Stimulated activated CD8-positive, alpha-beta memory T cell treated with anti-CD3 and anti-CD28 coated beads, Interleukin-4, amount 100 ng/mL, for 1 hour (primary cell): ENCODE results near the gene HADH.
A peak's percentile ranks its signal among the peaks of the same experiment; 100 is the strongest.
"Not testable (repeated sequence)": the region's sequence is repeated elsewhere in the genome, so short reads cannot be mapped to it uniquely, and the experiment has no call there.

Experiments
- DNase-seq, 2 donors: peaks; one replicate each; pipeline ENCODE4 v3.0.0-alpha.2; 2020; ENCODE audit warnings: low read depth in 2 of 2, low spot score in 1 of 2

The HADH gene

DNA sequence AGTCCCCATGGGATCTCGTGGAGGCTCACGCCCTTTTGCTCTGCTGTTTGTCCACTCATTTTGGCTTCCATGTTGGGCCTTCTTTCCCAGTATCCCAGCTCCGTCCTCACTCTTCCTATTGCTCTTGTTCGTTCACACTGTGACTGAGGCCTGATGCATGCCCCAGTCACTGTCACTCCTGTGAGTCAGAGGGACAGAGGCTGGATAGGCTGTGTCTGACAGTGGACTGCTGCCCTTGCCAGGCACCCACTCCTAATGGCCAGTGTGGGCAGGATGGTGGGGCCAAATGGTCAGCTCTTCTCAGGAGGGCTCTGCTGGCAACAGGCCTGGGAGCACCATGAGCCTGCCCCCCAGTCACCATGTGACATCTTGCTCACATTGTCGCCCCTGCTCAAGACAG is 40.0 kb downstream of the HADH start:
- no peak for DNase-seq

DNA sequence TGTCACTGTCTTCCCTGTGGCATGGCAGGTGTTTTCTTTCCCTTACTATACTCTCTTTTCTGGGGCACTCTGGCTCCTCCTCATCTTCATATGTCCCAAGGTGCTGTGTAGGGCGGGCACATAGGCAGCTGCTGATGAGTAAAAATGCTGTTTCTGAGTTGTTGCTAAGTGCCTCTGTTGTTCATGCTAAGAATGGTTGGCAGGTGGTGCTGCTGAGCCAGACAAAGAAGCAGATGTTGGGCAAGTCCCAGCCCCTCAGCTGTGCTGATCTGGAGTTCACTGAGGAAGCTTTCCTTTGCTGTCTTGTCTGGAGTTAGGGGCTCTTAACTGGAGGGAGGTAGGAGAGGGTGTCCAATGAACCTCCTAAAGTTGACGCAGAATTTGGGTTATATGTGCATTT is 40.6 kb downstream of the HADH start:
- DNase-seq: peak in 1 of 2 donors; percentile 42

DNA sequence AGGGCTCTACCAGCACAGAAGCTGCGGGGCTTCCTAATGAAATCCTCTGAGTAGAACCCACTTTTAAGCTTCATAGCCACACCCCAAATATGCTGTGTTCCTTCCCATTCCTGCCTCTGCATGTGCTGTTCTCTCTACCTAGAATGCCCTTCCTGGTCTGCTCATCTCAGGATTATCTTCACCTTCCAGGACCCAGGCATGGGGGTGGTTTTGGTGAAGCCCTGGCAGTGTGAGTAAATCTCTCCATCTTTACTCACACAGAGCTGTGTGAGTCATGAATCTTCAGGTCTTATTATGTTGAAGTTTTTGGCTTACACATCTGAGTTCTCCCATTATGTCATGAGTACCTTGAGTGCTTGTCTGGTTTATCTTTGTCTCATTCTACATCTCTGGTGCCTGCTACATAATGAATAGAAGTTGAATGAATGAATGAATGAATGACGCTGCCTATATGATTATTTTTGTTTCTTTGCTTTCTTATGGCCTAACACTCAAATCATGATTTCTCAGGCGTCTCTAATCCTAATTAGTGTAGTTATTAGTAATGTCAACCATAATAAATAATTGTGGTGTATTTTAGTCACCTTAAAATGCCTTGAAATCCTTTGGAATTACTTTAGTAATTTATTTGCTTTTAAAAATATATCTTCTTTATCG is 41.9 kb downstream of the HADH start:
- no peak for DNase-seq

DNA sequence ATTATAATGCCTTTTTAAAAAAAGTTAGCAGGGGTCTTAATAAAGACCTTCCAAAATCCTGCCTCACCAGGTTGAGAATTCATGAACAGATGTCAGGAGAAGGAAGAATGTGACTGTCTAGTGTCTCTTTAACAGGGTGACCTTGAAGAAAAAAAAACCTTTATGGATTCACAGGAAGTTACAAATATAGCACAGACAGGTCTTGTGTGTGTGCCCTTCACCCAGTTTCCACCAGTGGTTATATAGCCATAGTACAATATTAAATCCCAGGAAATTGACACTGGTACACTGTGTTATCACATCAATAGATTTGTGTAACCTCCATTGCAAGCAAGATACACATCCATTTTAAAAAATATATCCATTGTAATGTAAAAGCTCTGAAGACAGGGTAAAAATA is 43.7 kb downstream of the HADH start:
- no peak for DNase-seq

DNA sequence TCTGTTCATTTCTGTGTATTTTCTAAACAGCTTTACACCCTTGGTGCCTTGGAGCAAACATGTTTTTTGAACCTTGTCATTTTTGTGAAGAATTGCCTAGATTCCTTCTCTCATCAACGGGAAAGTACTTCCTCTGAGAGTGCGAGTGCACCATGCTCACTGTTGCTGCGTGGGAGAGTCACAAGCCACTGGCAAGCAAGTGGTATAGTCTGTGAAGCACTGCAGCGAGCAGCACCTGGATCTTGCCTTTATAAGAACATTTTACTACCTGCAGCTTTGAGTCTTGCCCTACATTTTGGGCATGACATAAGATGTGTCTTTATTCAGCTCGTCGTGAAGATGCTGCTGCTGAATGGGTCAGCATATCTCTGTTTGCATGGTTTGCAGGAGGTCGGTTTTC is 44.9 kb downstream of the HADH start:
- no peak for DNase-seq

DNA sequence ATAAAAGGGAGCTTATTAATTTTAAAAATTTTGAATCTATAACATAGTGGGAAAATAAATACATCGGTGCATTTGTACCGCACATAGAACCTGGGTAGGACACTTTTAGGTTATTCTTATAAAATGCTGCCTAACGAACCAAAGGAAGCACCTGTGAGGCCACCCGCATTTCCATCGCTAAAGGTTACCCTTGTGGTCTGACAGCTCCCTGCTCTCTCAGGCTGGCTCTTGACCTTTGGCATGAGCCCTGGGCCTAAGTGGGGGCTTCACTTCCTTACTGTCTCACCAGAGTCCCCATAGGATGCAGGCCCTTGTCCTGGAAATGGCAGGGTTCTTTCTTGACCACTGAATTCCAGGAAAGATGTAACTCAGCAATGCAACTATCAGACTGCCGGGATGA is 46.0 kb downstream of the HADH start:
- no peak for DNase-seq

DNA sequence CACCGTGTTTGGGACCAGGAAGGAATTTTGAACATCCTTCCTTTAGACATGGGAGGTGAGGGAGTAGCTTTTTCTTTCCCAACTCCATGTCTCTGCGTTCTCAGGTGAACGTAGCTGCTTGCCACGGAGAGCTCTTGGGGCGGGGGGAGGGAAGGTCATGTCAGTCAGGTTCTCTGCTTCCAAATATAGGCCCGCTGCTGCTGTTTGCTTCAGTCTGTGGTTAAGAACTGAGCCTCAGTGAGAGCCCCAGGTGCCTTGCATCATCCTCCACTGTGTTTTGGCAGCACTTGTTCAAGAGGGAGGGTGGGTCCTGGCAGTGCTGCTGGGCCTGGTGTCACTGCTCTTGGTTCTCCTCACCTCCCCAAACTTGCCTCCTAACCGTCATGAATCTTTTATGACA is 46.5 kb downstream of the HADH start:
- DNase-seq: peak in 1 of 2 donors; percentile 25

DNA sequence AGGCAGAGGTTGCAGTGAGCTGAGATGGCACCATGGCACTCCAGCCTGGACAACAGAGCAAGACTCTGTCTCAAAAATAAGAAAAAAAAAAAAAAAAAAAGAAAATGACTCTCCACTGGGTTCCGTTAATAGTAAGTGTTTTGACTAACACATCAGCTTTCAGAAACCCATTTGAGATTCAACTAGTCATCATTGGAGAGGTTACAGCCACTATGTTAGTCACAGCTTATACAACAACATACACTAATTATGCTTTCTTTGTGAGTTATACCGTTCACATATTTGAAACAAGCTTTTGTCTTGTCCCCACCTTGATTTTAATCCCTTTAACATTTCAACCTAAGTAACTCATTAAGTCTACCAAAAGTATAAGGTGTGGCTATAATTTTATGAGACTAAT is 48.2 kb downstream of the HADH start:
- no peak for DNase-seq

DNA sequence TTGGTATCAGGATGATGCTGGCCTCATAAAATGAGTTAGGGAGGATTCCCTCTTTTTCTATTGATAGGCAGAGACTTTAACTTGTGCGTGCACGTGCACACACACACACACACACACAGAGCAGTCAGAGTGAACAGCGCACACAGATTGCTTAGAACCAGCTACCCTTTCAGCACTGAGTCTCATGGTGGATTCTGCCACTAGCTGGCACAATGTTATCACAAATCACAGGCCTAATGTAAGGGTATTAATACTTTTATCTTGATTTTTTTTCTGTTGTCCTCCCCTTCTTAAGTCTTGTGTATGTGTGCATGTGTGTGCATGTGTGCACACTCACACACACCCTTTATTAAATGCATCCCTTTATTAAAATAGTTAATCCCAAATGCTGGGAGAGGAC is 53.2 kb downstream of the HADH start:
- DNase-seq: no peak

DNA sequence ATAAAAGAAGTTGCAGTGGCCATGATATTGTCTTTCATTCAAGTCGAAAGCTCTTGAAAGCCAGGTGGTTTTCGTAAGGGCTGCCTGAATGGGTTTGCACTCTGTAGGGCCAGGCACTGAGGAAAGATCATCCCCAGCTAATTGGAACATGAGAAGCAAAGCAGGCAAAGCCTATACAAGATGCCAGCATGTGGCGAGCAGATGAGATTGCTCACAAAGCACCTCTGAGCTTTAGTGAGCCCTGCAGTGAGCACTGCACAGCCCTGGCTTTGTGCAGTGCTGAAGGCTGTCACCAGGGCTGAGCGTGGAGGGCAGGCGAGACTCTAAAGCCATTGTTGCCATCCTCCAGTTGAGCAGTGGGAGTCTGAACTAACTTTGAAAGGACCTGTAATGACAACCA is 53.8 kb downstream of the HADH start:
- no peak for DNase-seq

DNA sequence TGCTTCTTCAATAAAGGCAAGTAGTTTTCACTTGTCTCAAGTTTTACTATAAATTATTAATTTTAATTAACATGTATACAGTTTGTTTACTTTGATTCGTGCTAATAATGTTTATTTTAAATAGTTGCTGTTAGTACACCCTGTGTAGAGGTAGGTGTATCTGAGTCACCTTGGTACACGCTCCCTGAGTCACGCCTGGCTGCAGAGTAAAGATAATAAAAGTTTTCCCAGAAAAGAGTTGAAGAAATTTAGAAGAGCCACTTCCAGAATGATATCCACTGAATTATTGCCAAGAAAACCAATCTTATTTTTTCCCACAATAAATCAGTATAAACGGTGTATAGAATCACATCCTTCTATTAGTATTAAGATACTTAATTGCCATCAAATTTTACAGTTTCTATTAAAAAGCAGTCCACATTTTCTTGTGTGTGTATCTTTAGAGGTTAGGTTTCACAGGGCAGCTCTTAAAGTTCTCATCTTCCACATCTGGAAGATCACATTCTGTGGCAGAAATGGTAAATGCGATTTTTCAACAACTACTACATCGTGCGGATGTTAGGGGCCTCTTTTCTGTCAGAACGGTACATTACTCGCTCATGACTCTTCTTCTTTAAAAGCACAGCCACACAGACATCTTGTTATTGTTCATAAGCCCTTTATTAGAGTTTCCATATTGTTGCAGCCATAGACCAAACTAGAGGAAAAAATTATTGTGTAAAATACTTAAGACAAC is 55.4 kb downstream of the HADH start:
- DNase-seq: no peak

DNA sequence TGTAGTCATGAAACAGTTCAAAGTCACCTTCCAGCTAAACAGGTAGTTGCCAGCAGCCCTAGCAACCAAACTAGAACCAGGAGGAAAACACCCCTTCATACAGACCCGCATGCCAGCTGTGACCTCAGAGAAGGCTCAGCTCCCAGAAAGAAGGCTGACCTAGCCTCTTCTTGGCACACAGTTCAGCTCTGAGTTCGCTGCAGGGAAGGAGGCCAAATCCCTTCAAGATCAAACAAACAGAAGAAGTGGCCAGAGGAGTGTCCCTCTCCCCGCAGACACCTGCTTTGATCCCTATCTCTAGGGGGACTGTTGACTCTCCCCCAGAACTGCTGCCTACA is 56.0 kb downstream of the HADH start:
- no peak for DNase-seq

DNA sequence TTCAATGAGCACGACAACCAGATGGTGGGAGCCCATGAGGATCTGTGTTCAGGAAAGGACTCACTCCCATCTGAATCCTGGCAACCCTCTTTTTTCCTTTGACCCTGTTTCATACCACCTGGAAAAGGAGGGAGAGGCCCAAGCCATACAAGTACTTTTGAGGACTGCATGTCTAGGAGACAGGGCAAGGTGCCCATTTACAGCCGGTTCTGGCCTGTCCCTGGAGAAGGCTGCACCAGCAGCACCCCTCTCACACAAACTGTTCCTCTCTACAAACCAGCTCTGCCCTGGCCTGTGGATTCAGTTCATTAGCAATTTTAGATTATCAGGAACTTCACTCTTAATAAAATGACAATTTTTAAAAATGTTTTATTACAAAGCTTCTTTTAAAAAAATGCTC is 57.5 kb downstream of the HADH start:
- DNase-seq: no peak

DNA sequence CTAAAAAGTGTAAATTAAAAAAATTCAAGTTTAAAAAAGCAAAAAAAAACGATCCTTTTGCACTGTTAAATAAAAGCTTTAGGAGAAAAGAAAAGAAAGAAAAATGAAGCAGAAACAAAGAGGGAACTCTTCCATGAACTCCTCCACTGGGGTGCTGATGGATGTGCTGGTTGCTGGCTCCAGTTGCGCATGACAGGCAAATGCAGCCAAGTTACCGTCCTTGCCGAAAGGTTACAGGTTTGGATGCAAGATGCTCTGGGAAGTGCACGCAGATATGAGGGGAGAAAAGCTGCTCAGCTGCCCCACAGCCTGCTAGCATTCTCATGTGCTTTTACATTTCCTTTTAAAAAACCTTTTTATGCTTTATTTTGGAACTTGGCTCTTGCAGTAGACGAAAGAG is 58.5 kb downstream of the HADH start:
- no peak for DNase-seq

DNA sequence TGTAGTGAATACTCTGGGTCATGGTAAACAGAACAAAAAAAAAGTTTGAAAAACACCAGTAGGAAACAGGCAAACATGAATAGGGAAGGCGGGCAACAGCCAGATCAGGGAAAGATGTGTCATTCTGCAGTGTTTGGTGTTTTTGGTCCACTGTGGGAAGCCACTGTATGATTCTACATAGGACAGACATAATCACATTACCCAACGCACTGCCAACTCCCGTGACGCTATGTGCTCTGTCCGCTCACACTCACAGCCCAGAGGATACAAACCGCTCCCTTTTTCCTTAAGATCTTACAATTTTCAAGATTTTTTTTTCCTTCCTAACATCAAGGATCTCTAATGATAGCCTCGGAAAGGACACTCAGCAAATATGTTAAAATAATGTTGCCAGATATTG is 59.3 kb downstream of the HADH start:
- DNase-seq: no peak

DNA sequence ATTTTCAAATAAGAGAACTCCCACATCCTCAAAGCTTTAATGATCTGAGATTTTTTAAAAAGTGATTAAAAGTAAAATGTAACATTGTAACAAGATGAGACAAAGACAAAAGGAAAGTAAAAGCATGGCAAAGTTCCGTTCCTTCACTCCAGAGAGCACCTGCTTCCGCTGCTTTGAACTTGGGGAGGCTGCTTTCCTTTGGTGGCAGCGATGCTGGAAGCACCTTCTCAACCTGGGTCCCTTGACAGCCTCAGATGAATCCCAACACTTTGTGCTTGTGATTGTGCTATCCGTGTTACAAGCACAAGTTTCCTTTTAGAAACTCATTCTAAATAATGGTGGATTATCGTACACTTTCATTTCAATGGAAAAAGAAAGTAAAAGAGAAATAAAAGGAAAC is 59.7 kb downstream of the HADH start:
- DNase-seq: no peak

DNA sequence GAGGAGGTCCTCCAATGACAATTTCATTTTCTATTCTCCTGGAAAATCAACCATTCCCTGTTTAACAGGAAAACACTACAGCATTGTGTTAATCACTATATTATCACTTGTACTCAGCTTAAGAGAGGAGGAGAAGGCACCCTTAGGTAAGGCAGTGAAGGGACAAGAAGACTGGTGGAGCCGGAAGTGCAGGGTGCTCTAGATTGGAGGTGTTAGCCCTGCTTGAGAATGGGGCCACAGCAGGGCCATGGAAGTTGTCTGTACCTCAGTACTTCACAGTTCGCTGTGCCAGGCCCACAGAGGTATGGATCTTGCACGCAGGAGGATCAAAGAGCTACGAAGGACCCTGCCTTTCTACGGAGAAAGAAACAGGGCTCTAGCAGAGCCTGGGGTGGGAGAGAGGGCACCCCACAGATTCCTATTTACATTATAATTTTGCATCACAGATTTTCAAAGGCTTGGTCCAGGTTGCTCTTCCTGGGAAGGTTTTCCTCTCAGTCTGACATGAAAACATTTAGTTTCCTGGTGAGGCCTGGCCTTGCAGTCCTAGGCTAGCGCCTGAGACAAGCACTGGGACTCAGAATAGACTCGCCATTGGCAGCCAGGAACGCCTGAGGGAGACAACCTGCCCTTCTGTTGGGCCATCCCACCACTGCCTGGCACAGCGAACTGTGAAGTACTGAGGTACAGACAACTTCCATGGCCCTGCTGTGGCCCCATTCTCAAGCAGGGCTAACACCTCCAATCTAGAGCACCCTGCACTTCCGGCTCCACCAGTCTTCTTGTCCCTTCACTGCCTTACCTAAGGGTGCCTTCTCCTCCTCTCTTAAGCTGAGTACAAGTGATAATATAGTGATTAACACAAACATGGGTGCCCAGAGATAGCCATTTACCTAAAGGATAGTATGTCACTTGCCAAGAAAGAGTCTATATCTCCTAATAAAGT is 60.8 kb downstream of the HADH start:
- not testable (repeated sequence) for DNase-seq

DNA sequence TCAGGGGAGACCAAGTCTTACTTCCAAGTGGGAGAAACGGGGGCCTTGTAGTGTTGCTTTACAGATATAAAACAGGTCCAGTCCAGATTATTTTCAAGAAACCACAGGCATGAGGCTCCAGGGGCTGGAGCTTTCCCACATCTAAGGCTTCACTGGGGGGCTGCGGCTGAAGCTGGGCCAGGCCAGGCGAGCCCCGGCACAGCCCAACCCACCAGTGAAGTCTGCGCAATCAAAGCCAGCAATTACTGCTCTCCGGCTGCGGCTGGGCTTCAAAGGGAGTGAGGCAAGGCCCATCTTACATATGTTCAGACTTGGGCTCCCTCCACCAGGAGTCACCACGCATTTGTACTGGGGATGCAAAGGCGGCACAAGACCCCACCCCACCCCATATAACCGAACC is 61.7 kb downstream of the HADH start:
- DNase-seq: no peak

DNA sequence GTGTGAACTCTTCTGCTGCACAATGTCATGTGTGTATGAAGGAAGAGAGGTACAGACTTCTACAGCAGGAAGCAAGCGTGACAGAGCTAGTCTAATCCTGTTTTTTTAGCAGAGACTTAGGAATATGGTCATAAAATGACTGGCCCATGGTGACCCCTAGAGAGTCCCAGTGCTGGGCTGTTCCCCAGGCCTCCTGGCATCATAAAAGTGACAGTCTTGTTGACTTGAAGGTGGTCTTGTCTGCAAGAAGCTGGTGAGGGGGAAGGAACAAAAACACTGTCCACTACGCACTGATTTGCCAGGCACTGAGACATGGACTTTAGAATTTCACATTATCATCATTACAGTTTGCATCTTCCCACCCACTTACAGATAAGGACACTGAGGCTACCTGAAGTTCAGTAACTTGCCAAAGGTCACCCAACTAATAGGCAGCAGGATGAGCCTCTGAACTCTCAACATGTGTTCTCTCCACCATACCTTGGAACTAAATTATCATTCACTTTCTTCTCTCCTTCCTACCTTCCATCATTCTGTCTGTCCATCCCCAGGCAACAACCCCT is 63.0 kb downstream of the HADH start:
- no peak for DNase-seq

DNA sequence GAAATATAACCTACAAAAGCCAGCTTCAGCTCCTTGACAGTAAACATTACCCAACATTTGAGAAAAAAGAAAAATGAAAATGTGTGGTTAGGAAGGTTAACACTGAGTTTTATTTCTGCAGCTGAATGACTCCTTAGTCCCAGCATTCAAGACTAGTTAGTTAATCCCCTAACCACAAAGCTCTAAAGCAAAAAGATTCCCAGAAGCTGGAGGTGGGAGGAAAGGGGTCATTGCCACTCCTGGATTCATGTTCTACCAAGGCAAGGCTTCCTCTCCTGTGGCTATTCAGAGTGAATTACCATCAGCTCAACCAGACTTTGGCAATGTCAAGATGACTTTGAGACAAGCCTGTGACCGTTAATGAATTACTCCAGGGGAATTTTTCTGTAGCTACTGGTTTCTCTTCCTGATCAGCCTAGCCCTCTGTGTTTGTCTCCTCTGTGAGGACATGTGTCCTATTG is 63.6 kb downstream of the HADH start:
- DNase-seq: no peak

DNA sequence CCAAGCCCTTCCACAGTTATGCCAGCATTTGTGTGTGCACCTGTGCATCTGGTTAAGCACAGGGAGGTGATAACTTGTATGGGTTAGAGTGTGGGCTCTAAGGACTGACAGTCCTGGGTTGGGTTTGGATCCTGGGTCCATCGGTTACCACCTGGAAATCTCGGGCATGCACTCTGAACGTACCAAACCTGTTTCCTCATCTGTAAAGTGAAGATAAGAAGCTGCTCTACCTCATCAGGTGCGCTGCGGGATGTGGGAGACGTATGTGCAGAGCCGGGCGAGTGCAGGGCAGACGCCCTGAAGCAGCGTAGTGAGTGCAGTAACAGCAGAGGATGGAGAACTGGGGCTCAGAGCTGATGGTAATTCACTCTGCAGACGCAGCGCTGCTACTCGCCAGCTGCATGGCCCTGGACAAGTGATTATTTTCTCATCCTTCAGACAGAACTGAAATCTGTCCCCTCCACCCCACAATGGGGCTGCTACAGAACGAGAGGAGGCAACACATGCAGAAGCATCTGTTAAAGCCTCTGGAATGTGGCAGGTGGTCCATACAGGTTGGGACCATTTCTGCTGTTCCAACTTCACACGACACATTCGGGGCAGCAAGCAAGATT is 64.4 kb downstream of the HADH start:
- no peak for DNase-seq
